Activated T-cell treated with anti-CD3 and anti-CD28 coated beads, Interleukin-2, amount 50 U/mL, for 24 hours (primary cell): ENCODE data around the gene NNMT.

Experiments used
- DNase-seq: peaks from one replicate; pipeline ENCODE4 v3.0.0-alpha.2; 2020
- H3K27ac Mint-ChIP-seq: 2 replicates; pipeline ENCODE4 v1.8.0; 2020; ENCODE audit warnings: mild to moderate bottlenecking, mixed read lengths
- H3K27me3 Mint-ChIP-seq: 2 replicates; pipeline ENCODE4 v1.8.0; 2020; ENCODE audit warnings: mixed read lengths
- H3K36me3 Mint-ChIP-seq: 2 replicates; pipeline ENCODE4 v1.8.0; 2020; ENCODE audit warnings: low read depth, mixed read lengths
- H3K4me1 Mint-ChIP-seq: 2 replicates; pipeline ENCODE4 v1.8.0; 2020; ENCODE audit warnings: low read depth, mixed read lengths
- H3K4me3 Mint-ChIP-seq: 2 replicates; pipeline ENCODE4 v1.8.0; 2020; ENCODE audit warnings: mild to moderate bottlenecking, moderate library complexity, mixed read lengths
- H3K9me3 Mint-ChIP-seq: 2 replicates; pipeline ENCODE4 v1.8.0; 2020; ENCODE audit warnings: mixed read lengths

Gene NNMT

DNA sequence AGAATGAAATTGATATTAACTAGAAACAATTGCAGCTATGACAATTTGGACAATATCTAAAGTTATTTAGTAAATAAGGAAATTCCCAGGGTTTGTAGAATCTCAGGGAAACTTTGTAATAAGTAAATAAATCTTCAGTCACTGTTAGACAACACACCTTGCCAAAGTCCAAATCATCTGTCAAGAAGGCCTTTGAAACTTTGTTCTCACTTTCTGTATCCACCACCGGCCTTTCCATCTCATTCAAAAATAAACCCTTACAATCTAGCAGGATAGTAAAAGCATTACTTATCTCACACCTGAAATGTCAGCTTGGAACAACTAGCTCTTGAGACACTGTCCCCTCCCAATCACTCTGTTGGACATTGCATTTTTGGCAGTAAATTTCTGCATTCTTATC lies 7.9 kb downstream of the NNMT start:
- Mint-ChIP-seq H3K27ac (no peak overlapping the region), H3K4me3 (no peak overlapping the region), H3K27me3 (peaks cover 31% of the 10 kb centered on the region), H3K36me3 (no peaks in the 10 kb centered on the region), H3K9me3 (peaks cover 2% of the 10 kb centered on the region), H3K4me1 (no peaks in the 10 kb centered on the region)
- no peak for DNase-seq

DNA sequence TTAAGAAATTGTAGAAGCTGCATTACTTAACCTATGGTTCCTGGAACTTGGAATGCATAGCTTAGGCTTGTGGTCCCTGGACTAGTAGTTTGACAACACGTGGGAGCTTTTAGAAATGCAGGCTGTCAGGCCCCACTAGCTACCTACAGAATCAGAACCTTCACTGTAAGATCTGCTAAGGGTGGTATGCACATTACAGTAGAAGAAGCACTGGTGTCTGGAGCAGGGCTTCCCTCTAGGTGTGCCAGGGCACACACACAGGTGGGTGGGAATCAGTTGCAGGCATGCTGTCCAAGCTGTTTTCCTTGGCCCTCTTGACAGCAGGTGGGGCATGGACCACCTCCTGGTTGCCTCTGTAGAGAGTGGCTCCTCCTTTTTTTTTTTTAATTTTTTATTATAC lies 8.8 kb downstream of the NNMT start:
- H3K27me3 Mint-ChIP-seq: peaks cover 41% of the 10 kb centered on the region
- H3K4me1 Mint-ChIP-seq: no peaks in the 10 kb centered on the region
- H3K4me3 Mint-ChIP-seq: no peak overlapping the region

DNA sequence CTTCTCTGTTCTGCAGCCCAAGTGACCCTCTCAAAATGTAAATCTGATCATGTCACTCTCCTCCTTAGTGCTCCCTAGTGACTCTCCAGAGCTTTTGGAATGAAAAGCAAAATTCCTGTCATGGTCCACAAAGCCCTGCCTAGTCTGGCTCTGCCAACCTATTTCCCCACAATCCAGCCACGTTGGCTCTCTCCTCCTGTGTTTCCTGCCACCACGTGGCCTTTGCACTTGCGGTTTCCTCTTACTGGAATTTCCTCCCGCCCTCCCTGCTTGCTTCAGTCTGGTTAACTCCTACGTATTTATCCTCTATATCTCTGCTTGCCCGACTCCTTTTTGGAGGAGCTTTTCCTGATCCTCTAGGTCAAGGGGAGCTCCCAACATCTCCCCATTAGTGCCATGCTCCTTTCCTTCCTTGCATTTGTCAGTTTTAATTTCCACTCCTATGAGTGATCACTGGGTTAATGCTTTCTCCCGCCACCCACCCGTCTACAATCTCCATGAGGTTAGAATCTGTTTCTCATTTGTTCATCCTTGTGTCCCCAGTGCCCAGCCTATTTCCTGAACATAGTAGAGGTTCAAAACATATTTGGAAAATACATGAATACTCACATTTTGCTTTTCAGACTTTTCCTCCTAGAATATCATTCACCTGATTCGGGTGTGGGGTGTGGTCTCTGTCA lies 11.5 kb downstream of the NNMT start:
- H3K27ac Mint-ChIP-seq: no peak overlapping the region
- no peaks in the 10 kb centered on the region for H3K36me3 Mint-ChIP-seq
- no peak overlapping the region for H3K4me3 Mint-ChIP-seq
- no peak for DNase-seq
- H3K27me3 Mint-ChIP-seq: peaks cover 57% of the 10 kb centered on the region
- no peaks in the 10 kb centered on the region for H3K4me1 Mint-ChIP-seq
- H3K9me3 Mint-ChIP-seq: no peaks in the 10 kb centered on the region

More for the DNA sequence above, 8.8 kb downstream of the NNMT start:
- no peak for DNase-seq
- H3K27ac Mint-ChIP-seq: no peak overlapping the region
- H3K9me3 Mint-ChIP-seq: no peaks in the 10 kb centered on the region
- H3K36me3 Mint-ChIP-seq: no peaks in the 10 kb centered on the region

DNA sequence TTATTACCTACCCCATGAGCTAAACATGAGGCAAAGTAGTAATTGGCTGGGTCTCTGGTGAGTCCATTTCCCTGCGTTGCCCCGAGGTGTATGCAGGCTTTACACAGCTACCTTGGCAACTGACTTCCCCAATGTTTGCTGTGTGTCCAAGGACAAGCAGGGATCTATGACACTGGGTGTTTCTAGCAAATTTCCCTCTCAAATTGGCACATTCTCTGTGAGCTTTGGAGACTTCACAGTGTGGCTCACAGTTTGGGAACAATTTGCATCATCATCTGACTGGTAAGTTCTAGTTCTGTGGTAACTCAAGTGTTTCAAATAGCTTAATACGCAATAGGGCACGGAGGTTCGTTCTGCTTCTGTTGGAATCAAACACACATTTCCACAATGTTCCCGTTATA lies 12.5 kb downstream of the NNMT start:
- H3K27ac Mint-ChIP-seq: no peak overlapping the region
- DNase-seq: no peak
- H3K9me3 Mint-ChIP-seq: no peaks in the 10 kb centered on the region
- no peaks in the 10 kb centered on the region for H3K36me3 Mint-ChIP-seq
- H3K4me1 Mint-ChIP-seq: no peaks in the 10 kb centered on the region
- H3K27me3 Mint-ChIP-seq: peaks cover 60% of the 10 kb centered on the region
- H3K4me3 Mint-ChIP-seq: no peak overlapping the region

DNA sequence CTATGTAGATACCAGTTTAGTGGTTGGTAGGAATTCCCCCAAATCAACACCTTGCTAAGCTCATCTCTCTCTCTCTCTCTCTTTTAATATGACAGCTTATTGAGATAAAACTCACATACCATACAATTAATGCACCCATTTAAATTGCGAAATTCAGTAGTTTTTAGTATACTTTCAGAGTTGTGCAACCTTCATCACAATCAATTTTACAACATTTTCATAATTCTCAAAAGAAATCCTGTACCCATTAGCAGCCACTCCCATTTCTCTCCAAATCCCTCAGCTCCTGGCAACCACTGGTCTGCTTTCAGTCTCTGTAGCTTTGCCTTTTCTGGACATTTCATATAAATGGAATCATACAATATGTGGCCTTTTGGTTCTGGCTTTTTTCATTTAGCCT lies 13.3 kb downstream of the NNMT start:
- H3K27ac Mint-ChIP-seq: no peak overlapping the region
- no peak for DNase-seq
- no peak overlapping the region for H3K4me3 Mint-ChIP-seq
- no peaks in the 10 kb centered on the region for H3K9me3 Mint-ChIP-seq
- peaks cover 55% of the 10 kb centered on the region for H3K27me3 Mint-ChIP-seq
- no peaks in the 10 kb centered on the region for H3K36me3 Mint-ChIP-seq
- H3K4me1 Mint-ChIP-seq: no peaks in the 10 kb centered on the region

DNA sequence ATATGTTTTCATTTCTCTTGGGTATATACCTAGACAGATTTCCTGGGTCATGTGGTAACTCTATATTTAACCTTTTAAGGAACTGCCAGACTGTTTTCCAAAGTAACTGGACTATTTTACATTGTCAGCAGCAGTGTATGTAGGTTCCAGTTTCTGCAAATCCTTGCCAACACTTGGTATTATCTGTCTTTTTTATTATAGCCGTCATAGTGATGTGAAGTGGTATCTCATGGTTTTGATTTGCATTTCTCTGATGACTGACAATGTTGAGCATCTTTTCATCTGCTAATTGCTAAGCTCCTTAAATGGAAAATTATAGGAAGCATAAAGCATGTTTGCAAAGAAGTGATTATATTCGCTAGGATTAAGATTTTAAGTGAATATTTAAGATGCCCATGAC lies 13.9 kb downstream of the NNMT start:
- DNase-seq: no peak
- H3K36me3 Mint-ChIP-seq: no peaks in the 10 kb centered on the region
- H3K4me1 Mint-ChIP-seq: no peaks in the 10 kb centered on the region
- no peaks in the 10 kb centered on the region for H3K9me3 Mint-ChIP-seq
- H3K27me3 Mint-ChIP-seq: peaks cover 55% of the 10 kb centered on the region
- no peak overlapping the region for H3K27ac Mint-ChIP-seq
- no peak overlapping the region for H3K4me3 Mint-ChIP-seq

DNA sequence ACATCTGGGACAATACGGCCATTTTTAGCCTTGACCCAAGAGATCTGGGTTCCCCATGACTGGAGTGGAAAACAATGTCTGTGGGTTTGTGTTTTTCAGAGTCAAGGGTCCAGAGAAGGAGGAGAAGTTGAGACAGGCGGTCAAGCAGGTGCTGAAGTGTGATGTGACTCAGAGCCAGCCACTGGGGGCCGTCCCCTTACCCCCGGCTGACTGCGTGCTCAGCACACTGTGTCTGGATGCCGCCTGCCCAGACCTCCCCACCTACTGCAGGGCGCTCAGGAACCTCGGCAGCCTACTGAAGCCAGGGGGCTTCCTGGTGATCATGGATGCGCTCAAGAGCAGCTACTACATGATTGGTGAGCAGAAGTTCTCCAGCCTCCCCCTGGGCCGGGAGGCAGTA lies 15.7 kb downstream of the NNMT start:
- Mint-ChIP-seq H3K27me3 (peaks cover 49% of the 10 kb centered on the region), H3K27ac (no peak overlapping the region), H3K36me3 (no peaks in the 10 kb centered on the region), H3K9me3 (no peaks in the 10 kb centered on the region), H3K4me3 (no peak overlapping the region), H3K4me1 (peaks cover 10% of the 10 kb centered on the region)
- no peak for DNase-seq

DNA sequence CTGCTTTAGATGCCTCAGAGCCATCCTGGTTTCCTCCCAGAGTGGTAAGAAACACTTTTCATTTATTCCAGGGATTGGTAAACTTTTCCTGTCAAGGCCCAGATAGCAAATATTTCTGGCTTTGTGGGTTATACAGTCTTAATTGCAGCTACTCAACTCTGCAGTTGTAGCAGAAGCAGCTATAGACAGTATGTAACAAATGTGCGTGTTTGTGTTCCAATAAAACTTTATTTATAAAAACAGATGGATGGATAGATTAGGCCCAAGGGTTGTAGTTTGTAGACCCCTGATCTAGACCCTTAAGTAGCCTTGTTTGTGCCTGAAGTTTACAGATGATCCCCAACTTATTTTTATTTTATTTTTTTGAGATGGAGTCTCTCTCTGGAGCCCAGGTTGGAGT lies 17.9 kb downstream of the NNMT start:
- Mint-ChIP-seq H3K27ac (no peak overlapping the region), H3K4me3 (no peak overlapping the region), H3K9me3 (no peaks in the 10 kb centered on the region), H3K4me1 (peaks cover 13% of the 10 kb centered on the region), H3K27me3 (peaks cover 29% of the 10 kb centered on the region), H3K36me3 (no peaks in the 10 kb centered on the region)
- DNase-seq: no peak

DNA sequence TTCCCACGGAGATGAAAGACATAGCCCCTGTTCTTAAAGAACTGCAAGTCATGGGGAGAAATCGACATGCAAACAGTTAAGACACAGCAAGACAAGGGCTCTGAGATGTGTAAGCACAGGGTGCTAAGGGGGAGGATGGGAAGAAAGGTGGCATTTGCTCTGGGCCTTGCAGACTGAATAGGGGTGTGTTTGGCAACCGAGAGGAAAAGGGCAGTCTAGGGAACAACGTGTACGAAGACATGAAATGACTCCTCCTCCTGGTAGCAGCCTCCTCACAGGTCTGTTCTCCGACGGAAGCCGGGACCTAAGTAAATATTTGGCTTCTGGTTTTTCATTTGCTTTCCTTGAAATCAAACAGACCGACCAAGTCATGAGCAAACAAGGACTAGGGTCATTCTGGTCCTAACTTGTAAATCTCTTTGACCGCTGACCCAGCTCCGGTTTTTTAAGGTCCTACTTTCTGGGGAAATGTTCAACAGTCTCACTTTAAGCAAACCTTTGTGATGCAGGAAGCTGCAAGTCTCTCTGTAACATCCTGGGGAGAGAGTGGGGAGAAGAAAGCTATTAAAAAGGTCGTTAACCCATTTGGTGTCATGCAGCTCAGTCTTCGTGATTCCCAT lies 19.7 kb downstream of the NNMT start:
- Mint-ChIP-seq H3K4me3 (peak overlapping the region; percentile 39), H3K27ac (peak overlapping the region; percentile 5), H3K4me1 (peaks cover 22% of the 10 kb centered on the region), H3K9me3 (no peaks in the 10 kb centered on the region), H3K36me3 (no peaks in the 10 kb centered on the region), H3K27me3 (peaks cover 16% of the 10 kb centered on the region)
- DNase-seq: no peak

DNA sequence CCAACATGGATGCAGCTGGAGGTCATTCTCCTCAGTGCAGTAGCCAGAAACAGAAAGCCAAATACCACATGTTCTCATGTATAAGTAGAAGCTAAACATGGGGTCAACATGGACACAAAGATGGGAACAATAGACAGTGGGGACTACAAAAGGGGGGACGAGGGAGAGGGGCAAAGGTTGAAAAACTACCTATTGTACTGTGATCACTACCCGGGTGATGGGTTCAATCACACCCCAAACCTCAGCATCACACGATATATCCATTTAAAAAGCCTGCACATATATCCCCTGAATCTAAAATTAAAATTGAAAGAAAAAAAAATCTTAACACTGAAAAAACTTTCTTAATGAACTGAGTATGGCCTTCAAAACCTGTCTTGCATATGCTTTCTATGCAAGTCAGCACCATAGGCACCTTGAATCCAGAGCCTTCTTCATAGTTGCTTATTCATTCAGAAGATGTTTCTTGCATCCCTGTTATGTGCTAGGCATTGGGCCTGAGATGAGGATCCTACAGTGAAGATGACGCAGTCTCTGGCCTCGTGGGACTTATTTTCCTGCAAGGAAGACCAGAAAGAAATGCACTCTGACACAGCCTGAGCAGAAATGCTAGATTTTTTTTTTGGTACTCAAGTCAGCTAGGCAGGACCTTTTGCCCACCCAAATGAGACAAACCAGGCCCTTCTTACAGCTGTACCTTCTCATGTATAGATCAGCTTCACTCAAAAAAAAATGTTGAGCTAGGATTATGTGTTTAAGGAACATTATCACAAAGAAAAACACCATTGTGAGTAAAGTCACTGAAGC lies 21.0 kb downstream of the NNMT start:
- Mint-ChIP-seq H3K27ac (no peak overlapping the region), H3K4me3 (no peak overlapping the region), H3K27me3 (peaks cover 10% of the 10 kb centered on the region), H3K4me1 (peaks cover 22% of the 10 kb centered on the region), H3K36me3 (no peaks in the 10 kb centered on the region), H3K9me3 (no peaks in the 10 kb centered on the region)
- no peak for DNase-seq

DNA sequence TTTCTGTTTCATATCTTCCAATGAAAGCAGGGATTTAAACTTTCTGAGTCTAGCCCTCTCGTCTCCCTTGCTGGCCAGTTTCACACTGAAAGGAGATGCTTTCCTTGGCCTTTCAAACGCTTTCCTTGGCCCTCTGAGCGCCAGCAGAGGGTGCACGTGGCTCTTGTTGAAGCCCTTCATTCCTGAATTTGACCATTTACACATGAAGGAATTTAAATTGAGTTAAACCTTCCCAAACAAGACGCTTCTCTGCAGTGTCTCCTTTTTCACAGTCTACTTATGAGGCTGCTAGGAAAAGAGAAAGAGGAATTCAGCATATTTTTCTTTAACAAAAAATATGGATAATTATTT lies 21.6 kb downstream of the NNMT start:
- H3K9me3 Mint-ChIP-seq: no peaks in the 10 kb centered on the region
- no peak overlapping the region for H3K4me3 Mint-ChIP-seq
- peaks cover 6% of the 10 kb centered on the region for H3K27me3 Mint-ChIP-seq
- H3K27ac Mint-ChIP-seq: no peak overlapping the region
- H3K4me1 Mint-ChIP-seq: peaks cover 22% of the 10 kb centered on the region
- no peak for DNase-seq
- no peaks in the 10 kb centered on the region for H3K36me3 Mint-ChIP-seq

DNA sequence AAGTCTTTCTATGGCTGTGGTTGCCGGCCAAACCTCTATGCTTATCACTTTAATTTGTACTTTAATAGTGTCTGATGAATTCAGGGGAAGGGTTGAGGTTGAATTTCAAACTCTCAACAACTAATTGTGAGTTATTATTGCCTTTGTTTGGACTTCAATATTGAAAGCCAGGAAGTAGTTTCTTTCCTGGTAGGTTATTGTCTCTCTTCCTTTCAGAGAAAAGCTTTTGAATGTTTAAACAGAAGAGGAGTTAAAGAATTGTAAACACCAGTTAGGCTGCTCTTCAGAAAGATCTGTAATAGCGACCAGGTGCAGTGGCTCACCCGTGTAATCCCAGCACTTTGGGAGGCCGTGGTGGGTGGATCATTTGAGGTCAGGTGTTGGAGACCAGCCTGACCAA lies 22.2 kb downstream of the NNMT start:
- Mint-ChIP-seq H3K4me1 (peaks cover 22% of the 10 kb centered on the region), H3K36me3 (no peaks in the 10 kb centered on the region), H3K27me3 (peaks cover 4% of the 10 kb centered on the region), H3K4me3 (no peak overlapping the region), H3K9me3 (no peaks in the 10 kb centered on the region), H3K27ac (no peak overlapping the region)
- DNase-seq: no peak

DNA sequence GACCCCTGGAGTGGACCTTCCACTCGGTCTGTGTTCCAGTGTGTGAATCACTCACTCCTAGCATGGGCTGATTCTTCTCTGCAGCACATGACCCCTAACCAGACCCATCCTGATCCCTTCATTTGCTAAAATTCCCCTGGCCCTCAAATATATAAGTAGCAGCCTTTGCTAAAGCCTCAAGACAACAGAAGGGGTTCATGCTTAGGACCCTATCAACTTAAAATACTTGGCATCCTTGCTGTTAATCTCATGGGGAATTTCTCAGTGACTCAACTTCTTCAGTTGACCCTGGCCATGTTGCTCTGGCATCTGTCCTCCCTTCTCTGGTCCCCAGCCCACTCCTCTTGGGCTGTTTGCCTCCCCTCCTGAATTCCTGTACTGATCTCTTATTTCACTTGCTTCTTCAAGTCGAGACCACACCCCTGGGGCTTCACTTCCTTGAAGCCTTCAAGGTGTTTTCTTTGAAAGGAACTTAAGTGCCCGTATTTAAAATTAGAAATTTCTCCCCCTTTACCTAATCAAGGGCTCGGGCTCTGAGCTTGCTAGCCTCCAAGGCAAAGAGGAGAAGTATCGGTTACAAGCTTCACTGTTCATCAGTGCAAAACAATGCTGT lies 23.6 kb downstream of the NNMT start:
- no peak for DNase-seq
- H3K4me3 Mint-ChIP-seq: no peak overlapping the region
- H3K27me3 Mint-ChIP-seq: peaks cover 11% of the 10 kb centered on the region
- H3K9me3 Mint-ChIP-seq: peaks cover 3% of the 10 kb centered on the region
- H3K36me3 Mint-ChIP-seq: no peaks in the 10 kb centered on the region
- H3K4me1 Mint-ChIP-seq: peaks cover 22% of the 10 kb centered on the region
- no peak overlapping the region for H3K27ac Mint-ChIP-seq

DNA sequence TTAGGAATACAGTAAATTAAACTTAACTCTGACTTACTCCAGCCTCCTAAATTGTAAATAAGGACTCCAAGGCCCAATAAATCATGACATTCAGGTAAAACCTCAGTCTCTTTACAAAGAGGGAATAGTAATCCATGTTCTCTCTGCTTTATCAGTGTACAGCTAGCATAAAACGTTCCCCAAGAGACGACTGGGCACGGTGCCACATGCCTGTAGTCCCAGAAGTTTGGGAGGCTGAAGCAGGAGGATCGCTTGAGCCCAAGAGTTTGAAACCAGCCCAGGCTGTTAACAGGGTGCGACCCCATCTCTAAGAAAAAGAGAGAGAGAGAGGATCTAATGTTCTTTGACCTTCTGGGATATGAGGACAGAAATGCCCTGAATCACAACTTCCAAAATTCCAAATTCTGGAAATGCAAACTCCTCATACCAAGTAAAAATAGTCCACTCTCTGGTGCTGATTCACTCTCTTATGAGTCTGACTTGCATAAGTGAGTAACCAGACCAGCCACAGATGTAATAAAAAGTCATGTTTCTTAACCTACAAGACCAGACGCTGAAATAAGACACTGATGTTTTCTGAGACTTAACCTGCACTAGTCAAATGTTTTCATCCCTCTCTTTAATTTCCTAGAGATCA lies 25.5 kb downstream of the NNMT start:
- H3K9me3 Mint-ChIP-seq: peaks cover 3% of the 10 kb centered on the region
- DNase-seq: no peak
- no peak overlapping the region for H3K27ac Mint-ChIP-seq
- H3K27me3 Mint-ChIP-seq: peaks cover 18% of the 10 kb centered on the region
- no peak overlapping the region for H3K4me3 Mint-ChIP-seq
- H3K36me3 Mint-ChIP-seq: no peaks in the 10 kb centered on the region
- peaks cover 12% of the 10 kb centered on the region for H3K4me1 Mint-ChIP-seq
